Activated B cell treated with CpG ODN at 0.5 μM for 24 hours (primary cell): ENCODE measurements around the gene DCST1. TPM values are rescaled to one million over a fixed set of nuclear protein-coding genes. Genes with fewer than 3 reads are reported as not detected.

ENCODE experiments used
- ATAC-seq: fragments of 200-7000 bp; cut with Tn5 transposase; one replicate; pipeline ENCODE4 v1.10.0; 2021; ENCODE audit warnings: low read depth, mild to moderate bottlenecking, moderate library complexity
- CTCF ChIA-PET: fragments of 350-600 bp; sonication (Branson Sonifier 250); formaldehyde crosslinking; loops from one replicate; lab custom pipeline; 2021; ENCODE audit warnings: antibody characterized with exemption; lab: Charles Lee
- POLR2A ChIA-PET: fragments of 350-600 bp; sonication (Branson Sonifier 250); formaldehyde crosslinking; loops from one replicate; lab custom pipeline; 2021; ENCODE audit warnings: antibody characterized with exemption; lab: Charles Lee
- DNase-seq: peaks from one replicate; pipeline ENCODE4 v3.0.0; 2022
- H3K27ac Mint-ChIP-seq: one replicate; pipeline ENCODE4 v1.8.0; 2020; ENCODE audit warnings: mixed read lengths
- H3K27me3 Mint-ChIP-seq: one replicate; pipeline ENCODE4 v1.8.0; 2021; ENCODE audit warnings: mixed read lengths
- H3K36me3 Mint-ChIP-seq: one replicate; pipeline ENCODE4 v1.8.0; 2021; ENCODE audit warnings: low read depth, mixed read lengths
- H3K4me1 Mint-ChIP-seq: one replicate; pipeline ENCODE4 v1.8.0; 2021; ENCODE audit warnings: mixed read lengths
- H3K4me3 Mint-ChIP-seq: one replicate; pipeline ENCODE4 v1.8.0; 2020; ENCODE audit warnings: mild to moderate bottlenecking, mixed read lengths
- H3K9me3 Mint-ChIP-seq: one replicate; pipeline ENCODE4 v1.8.0; 2020; ENCODE audit warnings: mixed read lengths
- intact Hi-C: fragments of 100-400 bp; cut with micrococcal nuclease; formaldehyde crosslinking; loops from one replicate; pipeline ENCODE4 v1.15.1; 2024
- total RNA-seq: library from RNA; stranded (reverse); gene quantifications from 2 replicates; pipeline ENCODE4 v1.2.3, GENCODE V29; 2022
- TF ChIP-seq, protein P1 (sequence below): fragments of 200-600 bp; IDR thresholded peaks from one replicate; pipeline ENCODE4 v1.8.0; 2022; ENCODE audit warnings: antibody characterized with exemption, mild to moderate bottlenecking

Gene DCST1
- total RNA-seq, 1 donor from 2014 or later, result not detected

DNA sequence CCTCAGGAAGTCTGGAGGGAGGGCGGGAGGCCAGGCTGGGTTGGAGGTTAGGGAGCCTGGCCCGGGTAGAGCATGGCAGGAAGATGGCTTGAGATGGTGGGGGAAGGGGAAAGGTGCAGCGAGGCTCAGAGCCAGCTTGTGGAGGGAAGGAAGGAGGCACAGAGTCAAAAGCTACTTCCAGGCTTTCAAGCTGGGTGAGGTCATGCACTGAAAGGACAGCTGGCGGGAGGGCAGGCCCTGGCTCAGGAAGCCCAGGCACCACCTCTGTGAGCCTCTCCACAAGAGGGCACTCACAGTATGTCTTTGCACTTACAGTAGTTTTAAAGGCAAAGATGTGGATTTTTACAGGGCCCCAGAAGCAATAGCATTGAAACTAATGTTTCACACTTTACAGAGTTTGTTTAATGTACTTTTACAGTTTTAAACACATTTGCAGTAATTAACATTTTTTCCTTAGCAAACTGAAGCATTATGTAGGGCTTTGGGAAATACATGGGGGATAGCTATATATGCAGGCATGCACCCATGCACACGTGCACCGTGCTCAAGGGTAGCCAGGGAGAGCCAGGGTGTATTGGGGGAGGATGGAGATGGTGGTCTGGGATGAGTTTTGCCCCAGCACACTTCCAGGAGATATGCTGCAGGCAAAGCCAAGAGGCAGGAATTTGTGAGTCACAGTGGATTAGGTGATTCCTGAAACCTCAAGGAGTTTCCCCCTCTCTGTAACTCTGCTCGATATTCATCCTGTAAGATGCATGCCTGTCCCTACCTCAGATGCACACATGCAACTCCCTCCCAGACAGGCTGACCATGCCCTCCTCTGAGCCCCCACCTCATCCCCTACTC is 11.4 kb downstream of the DCST1 start:
- intact Hi-C loops, result loop anchor here (1.0 kb wide), 3 partner anchors 16 to 122 kb away; no protein-coding TSS in a partner anchor
- Mint-ChIP-seq H3K27ac (no peak overlapping the region), H3K4me3 (no peak overlapping the region), H3K4me1 (peaks cover 4% of the 10 kb centered on the region), H3K27me3 (no peaks in the 10 kb centered on the region), H3K9me3 (no peaks in the 10 kb centered on the region), H3K36me3 (no peaks in the 10 kb centered on the region)
- ATAC-seq (peak; percentile 96), DNase-seq (peak; percentile 22)
- CTCF ChIA-PET, result interaction anchor here (0.7 to 9.6 kb wide), 11 partner anchors 9 to 485 kb away, joined by 3 to 101 read pairs (median 7); partner anchors contain the start of gene EFNA4
- POLR2A ChIA-PET, result interaction anchor here (1.2 to 2.3 kb wide), 4 partner anchors 16 to 40 kb away, joined by 3 to 9 read pairs (median 6); partner anchors contain the start of gene EFNA4
- TF ChIP-seq, protein P1, sequence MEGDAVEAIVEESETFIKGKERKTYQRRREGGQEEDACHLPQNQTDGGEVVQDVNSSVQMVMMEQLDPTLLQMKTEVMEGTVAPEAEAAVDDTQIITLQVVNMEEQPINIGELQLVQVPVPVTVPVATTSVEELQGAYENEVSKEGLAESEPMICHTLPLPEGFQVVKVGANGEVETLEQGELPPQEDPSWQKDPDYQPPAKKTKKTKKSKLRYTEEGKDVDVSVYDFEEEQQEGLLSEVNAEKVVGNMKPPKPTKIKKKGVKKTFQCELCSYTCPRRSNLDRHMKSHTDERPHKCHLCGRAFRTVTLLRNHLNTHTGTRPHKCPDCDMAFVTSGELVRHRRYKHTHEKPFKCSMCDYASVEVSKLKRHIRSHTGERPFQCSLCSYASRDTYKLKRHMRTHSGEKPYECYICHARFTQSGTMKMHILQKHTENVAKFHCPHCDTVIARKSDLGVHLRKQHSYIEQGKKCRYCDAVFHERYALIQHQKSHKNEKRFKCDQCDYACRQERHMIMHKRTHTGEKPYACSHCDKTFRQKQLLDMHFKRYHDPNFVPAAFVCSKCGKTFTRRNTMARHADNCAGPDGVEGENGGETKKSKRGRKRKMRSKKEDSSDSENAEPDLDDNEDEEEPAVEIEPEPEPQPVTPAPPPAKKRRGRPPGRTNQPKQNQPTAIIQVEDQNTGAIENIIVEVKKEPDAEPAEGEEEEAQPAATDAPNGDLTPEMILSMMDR, result peak; percentile 58

DNA sequence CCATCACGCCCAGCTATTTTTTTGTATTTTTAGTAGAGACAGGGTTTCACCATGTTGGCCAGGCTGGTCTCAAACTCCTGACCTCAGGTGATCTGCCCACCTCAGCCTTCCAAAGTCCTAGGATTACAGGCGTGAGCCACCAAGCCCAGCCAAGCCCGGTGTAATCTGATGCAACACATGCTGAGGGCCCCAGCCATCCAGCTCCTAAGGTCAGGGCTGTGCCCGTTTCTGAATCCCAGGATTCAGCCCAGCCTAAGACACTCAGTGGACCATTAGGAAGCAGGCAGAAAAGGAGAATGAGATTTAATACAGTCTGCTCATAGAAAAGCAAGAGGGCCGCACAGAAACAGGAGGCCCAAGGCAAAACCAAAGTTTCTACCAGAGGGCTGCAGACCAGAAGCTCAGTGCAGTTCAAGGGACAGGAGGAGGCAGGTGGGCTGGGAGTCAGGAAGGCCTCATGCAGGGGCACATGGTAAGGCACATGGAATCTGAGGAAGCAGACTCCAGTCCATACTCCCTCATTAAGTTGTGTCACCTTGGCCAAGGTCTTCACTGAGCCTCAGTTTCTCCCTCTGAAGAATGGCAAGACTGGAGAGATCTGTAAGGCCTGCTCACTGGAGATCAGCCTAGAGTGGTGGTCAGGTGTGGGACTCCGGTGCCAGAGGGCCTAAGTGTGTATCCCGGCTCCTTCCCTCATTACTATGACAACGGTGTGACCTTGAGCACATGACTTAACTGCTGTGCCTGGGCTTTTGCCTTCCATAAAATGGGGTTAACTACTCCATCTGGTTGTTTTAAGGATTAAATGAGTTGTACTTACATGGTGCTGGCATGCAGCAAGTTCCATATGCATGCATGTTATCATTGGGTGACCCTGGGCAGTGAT is 15.1 kb downstream of the DCST1 start:
- H3K27me3 Mint-ChIP-seq, result no peaks in the 10 kb centered on the region
- TF ChIP-seq, protein P1, result no peak
- peaks cover 26% of the 10 kb centered on the region for H3K4me1 Mint-ChIP-seq
- H3K9me3 Mint-ChIP-seq, result no peaks in the 10 kb centered on the region
- DNase-seq, result no peak
- H3K27ac Mint-ChIP-seq, result no peak overlapping the region
- intact Hi-C loops, result no loop called here
- ChIA-PET CTCF (interaction anchor here (9.6 kb wide), 1 partner anchor 12 kb away, joined by 101 read pairs; the partner anchor contains the start of gene EFNA4), POLR2A (interaction anchor here (0.6 kb wide), 1 partner anchor 64 kb away, joined by 6 read pairs; no protein-coding TSS in a partner anchor)
- no peak for ATAC-seq
- H3K36me3 Mint-ChIP-seq, result no peaks in the 10 kb centered on the region
- H3K4me3 Mint-ChIP-seq, result peak overlapping the region; percentile 2

DNA sequence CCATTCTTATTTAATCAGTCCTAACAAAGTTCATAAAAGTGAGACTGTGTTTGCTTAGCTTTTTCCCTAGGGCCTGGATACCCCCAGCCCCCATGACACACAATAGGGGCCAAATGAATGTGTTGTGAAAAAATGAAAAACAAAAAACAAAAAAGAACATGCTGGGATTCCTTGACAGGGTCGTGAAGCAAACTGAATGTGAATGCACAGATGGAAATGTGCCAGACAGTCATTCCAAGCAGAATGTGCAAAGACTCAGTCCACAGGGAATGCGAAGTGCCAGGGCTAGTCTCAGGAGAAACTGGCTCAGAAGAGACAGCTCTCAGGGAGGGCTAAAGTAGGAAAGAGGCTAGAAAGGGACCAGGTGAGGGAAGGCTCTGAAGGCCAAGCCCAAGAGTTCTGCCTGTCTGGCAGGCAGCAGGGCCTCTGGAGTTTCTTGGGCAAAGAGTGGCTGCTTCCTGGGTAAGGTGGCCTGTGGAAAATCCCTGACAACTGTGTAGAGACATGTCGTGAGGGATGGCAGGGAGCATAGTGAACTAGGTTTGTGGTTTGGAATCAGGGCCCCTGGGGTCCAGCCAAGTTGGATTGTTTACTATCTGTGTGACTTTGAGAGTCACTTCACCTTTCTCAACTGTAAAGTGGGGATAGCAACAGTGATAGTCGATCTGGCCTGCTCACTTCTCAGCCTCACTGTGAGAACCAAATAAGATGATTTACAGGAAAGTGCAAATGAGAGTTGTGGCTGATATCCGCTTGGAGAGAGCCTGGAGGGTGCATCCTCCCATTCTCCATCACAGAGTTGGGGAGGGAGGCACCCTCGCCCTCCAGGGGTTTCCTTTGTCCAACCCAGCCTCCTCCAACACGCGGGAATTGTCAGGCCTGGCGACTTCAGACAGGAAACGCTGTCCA is 16.3 kb downstream of the DCST1 start:
- ChIA-PET CTCF (interaction anchor here (1.2 to 9.6 kb wide), 9 partner anchors 10 to 123 kb away, joined by 3 to 101 read pairs (median 6); partner anchors contain the start of genes EFNA4, KRTCAP2, PBXIP1 and PMVK), POLR2A (interaction anchor here (0.7 to 1.6 kb wide), 7 partner anchors 12 to 1379 kb away, joined by 3 to 12 read pairs (median 4); partner anchors contain the start of genes EFNA4, FLAD1 and ILF2)
- Mint-ChIP-seq H3K27ac (no peak overlapping the region), H3K4me3 (peak overlapping the region; percentile 86), H3K9me3 (no peaks in the 10 kb centered on the region), H3K36me3 (no peaks in the 10 kb centered on the region), H3K27me3 (no peaks in the 10 kb centered on the region), H3K4me1 (peaks cover 24% of the 10 kb centered on the region)
- intact Hi-C loops, result loop anchor here (2.0 kb wide), 2 partner anchors 89 to 123 kb away; partner anchors contain the start of genes KRTCAP2, PYGO2 and TRIM46
- ATAC-seq (no peak), DNase-seq (no peak)
- TF ChIP-seq, protein P1, result no peak

DNA sequence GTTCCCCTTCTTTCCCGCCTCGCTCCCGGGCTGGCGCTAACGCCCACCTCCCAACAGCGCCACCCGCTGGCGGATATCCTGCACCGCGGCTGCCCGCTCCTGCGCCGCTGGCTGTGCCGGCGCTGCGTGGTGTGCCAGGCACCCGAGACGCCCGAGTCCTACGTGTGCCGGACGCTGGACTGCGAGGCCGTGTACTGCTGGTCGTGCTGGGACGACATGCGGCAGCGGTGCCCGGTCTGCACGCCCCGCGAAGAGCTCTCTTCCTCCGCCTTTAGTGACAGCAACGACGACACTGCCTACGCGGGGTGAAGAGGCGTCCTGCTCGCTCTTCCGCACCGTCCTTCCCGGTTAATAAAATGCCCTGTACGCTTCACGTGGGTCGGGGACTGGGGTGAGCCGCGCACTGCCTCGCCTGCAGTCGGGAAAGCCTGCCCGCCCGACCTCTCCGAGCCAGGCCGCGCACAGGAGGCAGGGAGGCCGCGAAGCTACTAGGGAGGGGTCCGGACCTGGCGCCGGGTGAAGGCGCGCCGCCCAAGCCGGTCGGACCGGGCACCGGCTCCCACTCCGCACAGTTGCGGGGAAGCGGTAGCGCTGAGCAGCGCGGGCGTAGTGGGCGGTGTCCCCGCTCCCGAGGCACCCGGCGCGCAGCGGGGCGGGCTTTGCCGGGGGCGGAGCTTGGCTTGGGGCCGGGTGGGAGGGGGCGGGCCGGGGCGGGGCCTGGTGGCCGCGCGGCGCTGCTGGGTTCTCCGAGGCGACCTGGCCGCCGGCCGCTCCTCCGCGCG is 17.1 kb downstream of the DCST1 start, which contains the start of gene ADAM15:
Gene ADAM15 (plus strand): TSS at position 757 of the 782 bp plus-strand sequence. CDS start 71 bp downstream, outside the sequence.
- DNase-seq (peak; percentile 78), ATAC-seq (peak; percentile 83)
- ChIA-PET CTCF (interaction anchor here (0.6 to 3.1 kb wide), 18 partner anchors 10 to 491 kb away, joined by 3 to 37 read pairs (median 3); partner anchors contain the start of genes EFNA4, KCNN3, KRTCAP2 and PBXIP1), POLR2A (interaction anchor here (0.5 to 1.6 kb wide), 13 partner anchors 11 to 932 kb away, joined by 3 to 12 read pairs (median 3); partner anchors contain the start of genes EFNA3, EFNA4, FLAD1 and KRTCAP2)
- TF ChIP-seq, protein P1, result peak; percentile 56
- Mint-ChIP-seq H3K4me1 (peaks cover 22% of the 10 kb centered on the region), H3K9me3 (no peaks in the 10 kb centered on the region), H3K4me3 (peak within 1 kb of the TSS; percentile 86), H3K27ac (no peak within 1 kb of the TSS), H3K36me3 (no peaks in the 10 kb centered on the region), H3K27me3 (no peaks in the 10 kb centered on the region)
- intact Hi-C loops, result loop anchor here (1.0 to 2.0 kb wide), 5 partner anchors 11 to 122 kb away; partner anchors contain the start of genes KRTCAP2, PYGO2, TRIM46 and ZBTB7B
